Right lobe of liver (tissue), 6 donors: ENCODE data around the gene RNF157. TPM values are rescaled to one million over a fixed set of nuclear protein-coding genes. Genes with fewer than 3 reads are reported as not detected.

Source experiments
- ATAC-seq, 4 donors: fragments of 200-7000 bp; cut with Tn5 transposase; one replicate each; pipeline ENCODE4 v1.9.1; 2020; ENCODE audit warnings: mild to moderate bottlenecking in 4 of 4, moderate library complexity in 4 of 4
- DNase-seq, 3 donors: peaks; one replicate each; pipeline ENCODE4 v3.0.0-alpha.2; 2020
- H3K27ac ChIP-seq, 3 donors: fragments of 200-600 bp; one replicate each; pipeline ENCODE4 v1.8.0; 2022
- H3K27me3 ChIP-seq, 2 donors: fragments of 200-600 bp; one replicate each; pipeline ENCODE4 v1.8.0; 2022
- H3K36me3 ChIP-seq, 4 donors: fragments of 200-600 bp; sonication (generic) in 1 of 4; one replicate each; pipeline versions ENCODE4 v1.5.1 to v1.8.0; 2017 to 2022; ENCODE audit warnings: control low read depth in 1 of 4
- H3K4me1 ChIP-seq, 4 donors: fragments of 200-600 bp; sonication (generic) in 1 of 4; one replicate each; pipeline versions ENCODE4 v1.5.1 to v1.8.0; 2017 to 2022; ENCODE audit warnings: control low read depth in 1 of 4
- H3K4me3 ChIP-seq, 3 donors: fragments of 200-600 bp; one replicate each; pipeline ENCODE4 v1.8.0; 2022
- H3K9me3 ChIP-seq, 4 donors: fragments of 200-600 bp; sonication (generic) in 1 of 4; one replicate each; pipeline versions ENCODE4 v1.5.1 to v1.8.0; 2017 to 2022; ENCODE audit warnings: control low read depth in 1 of 4
- POLR2A ChIP-seq: fragments of 450-650 bp; IDR thresholded peaks from one replicate; pipeline ENCODE4 v1.6.1; 2017; ENCODE audit warnings: antibody characterized with exemption, mild to moderate bottlenecking
- WGBS: methylation state at CpG from one replicate; pipeline ENCODE4 v1.1.6; 2018; ENCODE audit warnings: low coverage, low lambda C conversion rate; ENCODE audit not compliant: insufficient coverage; ENCODE audit errors: missing lambda C conversion rate; 5-methylcytosine and 5-hydroxymethylcytosine counted together
- intact Hi-C, 2 donors: fragments of 100-400 bp; cut with DNase I; formaldehyde crosslinking; loops; one replicate each; pipeline versions ENCODE4 v1.11.2 to v1.14.1; 2022
- total RNA-seq, 6 experiments: library from RNA; depleted of rRNA in 2 of 6; stranded (reverse); fragments of >200 nt in 2 of 6; fragmentation: NEBNext Ultra II Directional in 3 of 6; extraction: Animal tissue kit (Norgen Biotek cat#: 25700) in 3 of 6; gene quantifications; one replicate each; pipeline versions ENCODE4 v1.1.0 to v1.2.4, GENCODE V29; 2016 to 2023
- TF ChIP-seq, protein P1 (sequence below), 4 donors: fragments of 200-600 bp in 3 of 4; fragments of 450-650 bp in 1 of 4; IDR thresholded peaks; one replicate each; pipeline versions ENCODE4 v1.5.1 to v1.8.0; 2016 to 2022; ENCODE audit warnings: antibody characterized with exemption in 4 of 4, mild to moderate bottlenecking in 2 of 4
- donor health status: DM: no; HTN: yes; CAD: no.
- donor health status: DM: no; HTN: no; CAD: no.
- donor health status: DM: no; HTN: no; CAD: no.
- donor health status: DM: no; HTN: yes; CAD: no.
- donor health status: DM: no; HTN: yes; CAD: no.

RNF157 gene
- total RNA-seq, 6 experiments from 2014 or later = 0.39 to 14.5 (median 6.0) TPM

DNA sequence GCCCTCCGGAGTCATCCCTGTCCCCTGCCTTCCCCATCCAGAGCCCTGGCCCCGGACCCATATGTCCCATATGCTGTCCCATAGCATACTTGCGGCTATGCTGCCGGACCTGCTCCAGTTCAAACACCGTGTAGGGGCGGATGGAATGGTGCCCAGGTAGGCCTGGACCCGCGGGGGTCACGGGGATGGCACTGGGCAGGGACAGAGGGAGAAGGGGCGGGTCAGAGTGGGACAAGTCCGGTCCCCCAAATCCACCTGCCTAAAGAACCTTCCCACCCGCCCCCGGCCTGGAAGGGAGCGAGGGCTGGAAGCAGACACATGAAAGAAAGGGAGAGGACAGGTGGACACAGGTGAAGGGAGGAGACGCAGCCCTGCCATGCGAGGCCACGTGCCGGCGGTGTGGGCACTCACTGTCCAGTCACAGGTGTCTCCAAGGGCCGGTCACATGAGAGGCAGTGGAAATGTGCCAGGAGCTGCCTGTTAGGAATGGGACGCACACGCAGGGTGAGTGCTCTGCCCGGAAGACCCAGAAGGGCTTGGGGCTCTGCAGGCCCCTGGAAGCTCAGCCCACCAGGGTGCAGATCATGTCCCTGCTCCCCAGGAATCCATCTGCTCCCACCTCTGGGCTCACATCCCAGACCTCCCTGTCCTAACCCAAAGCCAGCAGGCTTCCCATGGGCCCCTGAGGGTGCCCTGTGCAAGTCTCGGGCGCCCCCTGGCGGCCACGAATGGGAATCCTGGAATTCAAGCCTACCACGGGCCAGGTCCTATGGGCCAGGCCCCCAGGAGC, 38.9 kb upstream of the RNF157 start:
- no peak overlapping the region for H3K4me3 ChIP-seq
- peak; percentile 87 to 91 (median 89) for ATAC-seq
- intact Hi-C loops = no loop called here
- H3K27me3 ChIP-seq = no peaks in the 10 kb centered on the region
- H3K36me3 ChIP-seq = no peaks in the 10 kb centered on the region
- 45% methylated on average over 17 of the region's 28 CpGs for WGBS
- no peak for TF ChIP-seq POLR2A
- TF ChIP-seq, protein P1, sequence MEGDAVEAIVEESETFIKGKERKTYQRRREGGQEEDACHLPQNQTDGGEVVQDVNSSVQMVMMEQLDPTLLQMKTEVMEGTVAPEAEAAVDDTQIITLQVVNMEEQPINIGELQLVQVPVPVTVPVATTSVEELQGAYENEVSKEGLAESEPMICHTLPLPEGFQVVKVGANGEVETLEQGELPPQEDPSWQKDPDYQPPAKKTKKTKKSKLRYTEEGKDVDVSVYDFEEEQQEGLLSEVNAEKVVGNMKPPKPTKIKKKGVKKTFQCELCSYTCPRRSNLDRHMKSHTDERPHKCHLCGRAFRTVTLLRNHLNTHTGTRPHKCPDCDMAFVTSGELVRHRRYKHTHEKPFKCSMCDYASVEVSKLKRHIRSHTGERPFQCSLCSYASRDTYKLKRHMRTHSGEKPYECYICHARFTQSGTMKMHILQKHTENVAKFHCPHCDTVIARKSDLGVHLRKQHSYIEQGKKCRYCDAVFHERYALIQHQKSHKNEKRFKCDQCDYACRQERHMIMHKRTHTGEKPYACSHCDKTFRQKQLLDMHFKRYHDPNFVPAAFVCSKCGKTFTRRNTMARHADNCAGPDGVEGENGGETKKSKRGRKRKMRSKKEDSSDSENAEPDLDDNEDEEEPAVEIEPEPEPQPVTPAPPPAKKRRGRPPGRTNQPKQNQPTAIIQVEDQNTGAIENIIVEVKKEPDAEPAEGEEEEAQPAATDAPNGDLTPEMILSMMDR (IDR thresholded peaks at IDR 0.05) = peak; percentile 98 to 100 (median 98)
- no peaks in the 10 kb centered on the region for H3K4me1 ChIP-seq
- peak; percentile 88 to 91 (median 91) for DNase-seq
- H3K27ac ChIP-seq = no peak overlapping the region
- H3K9me3 ChIP-seq = no peaks in the 10 kb centered on the region

DNA sequence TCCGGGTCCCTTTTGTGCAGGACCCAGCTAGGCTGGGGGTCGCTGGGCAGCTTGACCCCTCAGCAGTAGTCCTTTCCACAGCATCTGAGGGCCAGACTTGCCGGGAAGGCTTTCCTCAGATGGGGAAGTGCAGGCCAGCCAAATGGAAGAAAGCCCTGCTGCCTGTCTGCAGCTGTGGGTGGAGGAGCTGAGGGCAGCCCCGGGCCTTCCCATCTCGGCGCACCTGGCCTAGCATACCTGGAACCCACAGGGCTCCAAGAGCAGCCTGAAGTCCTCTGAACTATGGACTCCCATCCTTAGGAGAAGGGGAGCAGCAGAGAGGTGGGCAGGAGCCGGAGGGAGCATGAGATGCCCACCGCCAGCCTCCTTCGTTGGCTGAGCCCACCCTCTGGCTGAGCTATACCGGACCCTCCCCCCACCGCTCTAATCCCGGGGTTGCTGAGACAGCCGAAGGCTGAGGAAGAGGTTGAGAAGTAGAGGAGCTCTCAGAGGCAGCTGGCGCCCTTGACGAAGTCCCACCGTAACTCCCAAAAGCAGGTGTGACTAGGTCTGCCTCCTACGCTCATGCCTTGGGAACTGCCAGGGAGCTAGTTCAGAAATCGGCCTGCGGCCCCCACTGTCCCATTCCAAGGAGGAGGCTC, 38.1 kb upstream of the RNF157 start:
- 85% methylated on average over 4 of the region's 19 CpGs for WGBS
- Histone ChIP-seq H3K9me3 (no peaks in the 10 kb centered on the region), H3K27me3 (no peaks in the 10 kb centered on the region), H3K36me3 (no peaks in the 10 kb centered on the region), H3K4me1 (no peaks in the 10 kb centered on the region), H3K4me3 (no peak overlapping the region), H3K27ac (no peak overlapping the region)
- no peak for DNase-seq
- TF ChIP-seq, protein P1 (IDR thresholded peaks at IDR 0.05) = no peak
- no peak for TF ChIP-seq POLR2A
- ATAC-seq = no peak
- intact Hi-C loops = no loop called here

DNA sequence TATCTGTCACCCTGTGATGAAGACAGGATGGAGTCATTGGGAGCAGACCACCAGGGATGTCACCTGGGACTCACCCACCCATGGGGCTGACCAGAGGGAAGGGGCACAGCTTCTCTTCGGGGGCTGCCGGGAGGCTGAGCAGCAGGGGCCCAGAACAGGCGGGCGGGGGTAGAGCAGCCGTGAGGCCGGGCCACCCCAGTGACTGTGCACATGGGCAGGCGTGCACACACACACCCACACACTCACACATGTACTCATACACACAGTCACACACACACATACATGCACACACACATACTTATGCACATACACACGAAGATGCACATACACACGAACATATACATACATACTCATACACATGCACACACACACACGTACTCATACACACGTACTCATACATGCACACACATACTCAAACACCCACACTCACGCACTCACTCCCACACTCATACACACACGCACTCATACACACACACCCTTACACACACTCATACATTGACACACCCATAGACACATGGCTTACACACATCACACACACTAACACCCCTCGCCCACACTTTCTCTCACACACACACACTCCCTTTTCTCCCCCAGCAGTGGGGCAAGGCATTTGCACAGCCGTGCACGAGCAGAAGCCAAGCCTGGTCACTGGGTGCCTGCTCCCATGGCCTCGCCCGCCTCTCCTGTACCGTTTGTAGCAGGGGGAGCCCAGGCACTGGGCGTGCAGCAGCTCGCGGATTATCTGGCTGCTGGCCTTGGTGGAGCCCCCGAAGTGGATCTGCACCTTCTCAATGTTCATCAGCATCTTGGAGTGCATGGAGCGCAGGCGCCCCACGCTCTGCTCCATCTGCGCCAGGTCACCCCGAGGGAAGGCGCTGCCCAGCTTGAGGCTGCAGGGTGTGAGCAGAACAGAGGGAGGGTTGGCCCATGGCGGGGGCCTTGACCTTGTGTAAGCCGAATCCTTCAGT, 37.3 kb upstream of the RNF157 start:
- peak in 1 of 3 donors; percentile 49 for DNase-seq
- no peak overlapping the region for H3K27ac ChIP-seq
- TF ChIP-seq POLR2A = no peak
- TF ChIP-seq, protein P1 (IDR thresholded peaks at IDR 0.05) = no peak
- H3K36me3 ChIP-seq = no peaks in the 10 kb centered on the region
- H3K4me3 ChIP-seq = no peak overlapping the region
- H3K9me3 ChIP-seq = no peaks in the 10 kb centered on the region
- 89% methylated on average over 9 of the region's 31 CpGs for WGBS
- no peaks in the 10 kb centered on the region for H3K27me3 ChIP-seq
- intact Hi-C loops = no loop called here
- H3K4me1 ChIP-seq = no peaks in the 10 kb centered on the region
- ATAC-seq = no peak

DNA sequence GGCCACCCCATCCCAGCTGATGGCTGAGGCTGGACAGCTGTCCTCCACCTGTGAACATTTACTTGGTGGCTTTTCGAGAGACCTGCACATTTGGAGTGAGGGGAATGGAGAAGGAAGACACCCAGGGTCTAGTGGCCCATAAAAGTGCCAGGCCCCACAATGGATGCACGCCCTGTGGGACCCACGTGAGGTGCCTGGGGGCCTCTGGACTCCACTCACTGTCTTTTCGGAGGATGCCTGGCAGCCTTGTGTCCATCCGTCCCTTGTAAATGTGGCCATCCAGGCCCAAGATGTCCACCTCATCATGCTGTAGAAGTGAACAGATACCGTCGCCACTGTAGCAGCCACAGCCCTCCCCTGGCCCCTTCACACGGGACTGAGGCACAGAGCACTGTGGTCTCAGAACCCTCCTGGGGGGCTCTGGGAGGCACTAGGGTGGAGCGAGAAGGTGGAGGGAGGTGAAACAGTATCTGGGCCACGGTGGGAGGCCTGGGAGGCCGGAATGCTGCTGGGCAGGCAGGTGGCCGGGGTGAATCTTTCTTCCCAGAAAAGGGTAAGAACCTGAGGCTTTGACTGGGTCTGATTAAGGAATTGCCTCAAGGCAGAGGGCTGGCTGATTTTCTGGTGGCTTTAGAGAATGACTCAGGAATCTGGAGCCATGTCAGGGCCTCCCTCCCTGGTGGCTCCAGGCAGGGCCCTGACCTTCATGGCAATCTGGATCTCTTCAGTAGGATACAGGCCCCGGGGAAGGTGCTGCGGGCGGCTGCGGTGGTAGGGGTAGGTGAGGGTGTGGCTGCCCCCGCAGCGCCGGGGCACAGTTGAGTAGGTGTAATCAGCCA, 36.4 kb upstream of the RNF157 start:
- Histone ChIP-seq H3K27me3 (no peaks in the 10 kb centered on the region), H3K9me3 (no peaks in the 10 kb centered on the region), H3K27ac (no peak overlapping the region), H3K4me1 (peaks cover 0 to 7% (median under 1%) of the 10 kb centered on the region in 4 donors), H3K36me3 (no peaks in the 10 kb centered on the region), H3K4me3 (no peak overlapping the region)
- intact Hi-C loops = no loop called here
- ATAC-seq (no peak), DNase-seq (no peak)
- TF ChIP-seq POLR2A = no peak
- TF ChIP-seq, protein P1 (IDR thresholded peaks at IDR 0.05) = no peak
- WGBS = no CpG with 5 or more reads among the region's 19 CpGs
